Measurements from ENCODE around the gene FLAD1. TPM values are rescaled to one million over a fixed set of nuclear protein-coding genes. Genes with fewer than 3 reads are reported as not detected.
A peak's percentile ranks its signal among the peaks of the same experiment; 100 is the strongest.

FLAD1 gene
- total RNA-seq, 4 donors from 2014 or later: 17.4 to 33.6 (median 23.6) TPM

DNA sequence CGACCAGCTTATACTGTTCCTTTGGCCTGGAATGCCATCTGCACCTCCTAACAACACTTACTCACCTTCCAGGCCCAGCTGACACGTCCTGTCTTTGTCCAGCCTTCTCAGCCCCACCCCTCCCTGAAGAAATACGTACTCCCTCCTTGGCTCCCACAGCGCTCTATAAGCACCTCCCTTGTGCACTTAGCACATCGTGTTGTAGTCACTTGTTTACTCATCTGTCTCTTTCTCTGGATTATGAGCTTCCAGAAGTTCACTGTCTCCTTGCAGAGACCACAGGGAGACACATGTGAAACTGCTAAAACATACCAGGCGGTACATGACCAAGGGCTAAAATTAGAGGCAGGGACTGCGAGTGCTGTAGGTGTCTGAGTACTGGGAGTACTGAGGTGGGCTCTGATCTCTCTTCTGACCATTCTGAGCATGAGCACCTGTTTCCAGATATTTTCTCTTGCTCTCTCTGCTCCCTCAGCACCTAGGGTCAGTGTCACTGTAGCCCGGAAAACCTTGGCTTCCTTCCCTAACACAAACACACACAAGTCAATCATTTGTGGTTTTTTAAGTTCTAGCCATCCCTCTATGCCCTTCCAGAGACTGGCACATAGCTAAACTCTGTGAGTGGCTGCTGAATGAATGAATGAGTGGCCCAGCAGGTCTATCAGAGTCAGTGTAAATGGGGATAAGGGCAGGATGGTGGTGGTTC, 55.6 kb downstream of the FLAD1 start:
- TF ChIP-seq EP300 (IDR thresholded peaks at IDR 0.05) (no peak), POLR2A (IDR thresholded peaks at IDR 0.05) (no peak)
- TF ChIP-seq, protein P1, sequence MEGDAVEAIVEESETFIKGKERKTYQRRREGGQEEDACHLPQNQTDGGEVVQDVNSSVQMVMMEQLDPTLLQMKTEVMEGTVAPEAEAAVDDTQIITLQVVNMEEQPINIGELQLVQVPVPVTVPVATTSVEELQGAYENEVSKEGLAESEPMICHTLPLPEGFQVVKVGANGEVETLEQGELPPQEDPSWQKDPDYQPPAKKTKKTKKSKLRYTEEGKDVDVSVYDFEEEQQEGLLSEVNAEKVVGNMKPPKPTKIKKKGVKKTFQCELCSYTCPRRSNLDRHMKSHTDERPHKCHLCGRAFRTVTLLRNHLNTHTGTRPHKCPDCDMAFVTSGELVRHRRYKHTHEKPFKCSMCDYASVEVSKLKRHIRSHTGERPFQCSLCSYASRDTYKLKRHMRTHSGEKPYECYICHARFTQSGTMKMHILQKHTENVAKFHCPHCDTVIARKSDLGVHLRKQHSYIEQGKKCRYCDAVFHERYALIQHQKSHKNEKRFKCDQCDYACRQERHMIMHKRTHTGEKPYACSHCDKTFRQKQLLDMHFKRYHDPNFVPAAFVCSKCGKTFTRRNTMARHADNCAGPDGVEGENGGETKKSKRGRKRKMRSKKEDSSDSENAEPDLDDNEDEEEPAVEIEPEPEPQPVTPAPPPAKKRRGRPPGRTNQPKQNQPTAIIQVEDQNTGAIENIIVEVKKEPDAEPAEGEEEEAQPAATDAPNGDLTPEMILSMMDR (IDR thresholded peaks at IDR 0.05): no peak
- DNase-seq (ENCODE audit: low spot score in 2 of 2): no peak
- H3K4me3 ChIP-seq: no peak overlapping the region
- WGBS, 2 donors: 45 to 51% methylated on average over 8 of the region's 8 CpGs
- H3K4me1 ChIP-seq: peaks cover 0 to 15% (median 0%) of the 10 kb centered on the region in 4 donors
- H3K27ac ChIP-seq: peak overlapping the region in 1 of 4 donors; percentile 37
- no peaks in the 10 kb centered on the region for H3K36me3 ChIP-seq
- no peaks in the 10 kb centered on the region for H3K9me3 ChIP-seq
- H3K27me3 ChIP-seq: no peaks in the 10 kb centered on the region

DNA sequence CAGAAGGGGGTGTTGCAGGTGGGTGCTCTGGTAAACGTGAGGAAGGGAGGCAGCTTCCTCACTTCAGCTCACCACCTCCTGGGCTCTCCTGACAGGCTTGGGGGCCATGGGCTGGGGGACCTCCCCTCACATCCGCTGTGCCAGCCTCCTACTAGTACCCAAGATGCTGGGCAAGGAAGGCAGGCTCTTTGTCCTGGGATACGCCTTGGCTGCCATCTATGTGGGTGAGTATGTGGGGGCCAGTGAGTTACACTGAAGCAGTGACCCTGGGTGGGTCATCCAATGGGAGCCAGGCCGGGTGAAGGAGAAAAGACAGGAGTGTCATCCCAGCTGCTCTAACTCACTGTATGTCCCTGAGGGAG, 56.1 kb downstream of the FLAD1 start:
- Histone ChIP-seq H3K27ac (no peak overlapping the region), H3K4me3 (no peak overlapping the region), H3K36me3 (no peaks in the 10 kb centered on the region), H3K27me3 (no peaks in the 10 kb centered on the region), H3K4me1 (peaks cover 0 to 15% (median 0%) of the 10 kb centered on the region in 4 donors), H3K9me3 (no peaks in the 10 kb centered on the region)
- no peak for TF ChIP-seq POLR2A (IDR thresholded peaks at IDR 0.05)
- TF ChIP-seq EP300 (IDR thresholded peaks at IDR 0.05): no peak
- TF ChIP-seq, protein P1 (IDR thresholded peaks at IDR 0.05): no peak
- DNase-seq (ENCODE audit: low spot score in 2 of 2): no peak
- WGBS, 2 donors: 76 to 81% methylated on average over 4 of the region's 4 CpGs

DNA sequence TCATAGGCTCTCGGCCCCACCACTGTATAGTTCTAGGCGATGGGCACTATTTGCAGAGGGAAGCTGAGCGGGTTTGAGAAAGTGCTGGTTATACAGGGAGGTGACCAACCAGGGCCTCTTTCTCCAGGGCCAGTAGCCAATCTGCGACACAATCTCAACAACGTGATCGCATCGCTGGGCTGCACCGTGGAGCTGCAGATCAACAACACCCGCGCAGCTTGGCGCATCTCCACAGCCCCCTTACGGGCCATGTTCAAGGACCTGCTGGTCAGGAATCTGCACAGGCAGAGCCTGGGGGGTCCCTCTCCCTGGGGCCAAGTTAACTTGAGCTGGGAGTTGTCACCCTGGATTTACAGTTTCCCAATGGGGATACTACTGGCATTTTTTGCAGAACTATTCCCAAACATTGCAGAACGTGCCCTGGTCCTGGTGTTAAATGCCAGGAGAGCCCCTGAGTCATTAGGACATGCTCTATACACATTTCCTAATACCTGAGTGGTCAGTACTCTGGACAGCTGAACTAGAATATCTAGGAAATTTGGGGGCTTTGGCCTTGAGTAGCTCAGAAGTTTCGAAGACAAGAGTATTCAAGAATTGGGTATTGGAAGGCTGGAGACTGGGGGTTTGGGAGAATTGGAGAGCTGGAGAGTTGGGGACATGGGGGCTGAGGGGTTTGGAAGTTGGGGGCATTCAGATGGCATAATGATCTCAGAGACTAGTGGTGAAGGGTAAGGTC, 57.4 kb downstream of the FLAD1 start:
- Histone ChIP-seq H3K4me1 (peaks cover 0 to 27% (median 0%) of the 10 kb centered on the region in 4 donors), H3K9me3 (no peaks in the 10 kb centered on the region), H3K4me3 (no peak overlapping the region), H3K27me3 (no peaks in the 10 kb centered on the region), H3K27ac (no peak overlapping the region), H3K36me3 (no peaks in the 10 kb centered on the region)
- no peak for DNase-seq (ENCODE audit: low spot score in 2 of 2)
- no peak for TF ChIP-seq POLR2A (IDR thresholded peaks at IDR 0.05)
- TF ChIP-seq, protein P1 (IDR thresholded peaks at IDR 0.05): no peak
- TF ChIP-seq EP300 (IDR thresholded peaks at IDR 0.05): no peak
- WGBS, 2 donors: 85 to 89% methylated on average over 13 to 14 of the region's 14 CpGs

Small RNA genes lying within 50 kb of the gene (small RNA-seq; reads per million reads assigned to genes)
- not detected for gene MIR4258
- not detected for gene RF00017

Other genes with a start within 250 kb of the FLAD1 start
- gene KCNN3, start 113.1 kb upstream of the FLAD1 start, total RNA-seq: under 1 TPM; 0.21 to 0.78 (median 0.26) TPM
- 10 to 100 TPM in 3 of 4 donors, 1 to 10 TPM in 1; 9.0 to 19.8 (median 15.6) TPM for gene PMVK, start 46.6 kb upstream of the FLAD1 start, total RNA-seq
- 100 to 1,000 TPM in 2 of 4 donors, 10 to 100 TPM in 2; 52.5 to 120 (median 97.9) TPM for gene PBXIP1, start 27.2 kb upstream of the FLAD1 start, total RNA-seq
- 10 to 100 TPM; 18.6 to 24.3 (median 23.5) TPM for gene PYGO2, start 21.6 kb upstream of the FLAD1 start, total RNA-seq
- 100 to 1,000 TPM in 2 of 4 donors, 10 to 100 TPM in 2; 82.9 to 168 (median 101) TPM for gene SHC1, start 12.6 kb upstream of the FLAD1 start, total RNA-seq
- 10 to 100 TPM; 35.2 to 40.5 (median 37.3) TPM for gene CKS1B, start 8.7 kb upstream of the FLAD1 start, total RNA-seq
- 1 to 10 TPM in 1 of 4 donors, not detected in 3; 1.5 TPM for gene LENEP, start 10.2 kb downstream of the FLAD1 start, total RNA-seq
- gene ZBTB7B, start 19.5 kb downstream of the FLAD1 start, total RNA-seq: 10 to 100 TPM; 44.6 to 53.4 (median 49.5) TPM
- 1 to 10 TPM in 3 of 4 donors, under 1 TPM in 1; 0.90 to 4.2 (median 1.7) TPM for gene DCST2, start 50.4 kb downstream of the FLAD1 start, total RNA-seq
- 1 to 10 TPM in 1 of 4 donors, under 1 TPM in 2, not detected in 1; 0.21 to 3.5 (median 0.90) TPM for gene DCST1, start 50.5 kb downstream of the FLAD1 start, total RNA-seq
- gene ADAM15, start 68.0 kb downstream of the FLAD1 start, total RNA-seq: 100 to 1,000 TPM; 111 to 202 (median 168) TPM
- 1 to 10 TPM in 3 of 4 donors, under 1 TPM in 1; 0.87 to 4.2 (median 1.8) TPM for gene EFNA4, start 80.4 kb downstream of the FLAD1 start, total RNA-seq
- 1 to 10 TPM in 2 of 4 donors, under 1 TPM in 1, not detected in 1; 0.63 to 1.2 (median 1.2) TPM for gene EFNA3, start 95.5 kb downstream of the FLAD1 start, total RNA-seq
- gene EFNA1, start 144.5 kb downstream of the FLAD1 start, total RNA-seq: 10 to 100 TPM; 27.4 to 41.4 (median 34.0) TPM
- 10 to 100 TPM in 3 of 4 donors, 1 to 10 TPM in 1; 5.7 to 33.9 (median 14.9) TPM for gene SLC50A1, start 152.5 kb downstream of the FLAD1 start, total RNA-seq
- 100 to 1,000 TPM in 2 of 4 donors, 10 to 100 TPM in 2; 74.7 to 115 (median 95.6) TPM for gene DPM3, start 157.2 kb downstream of the FLAD1 start, total RNA-seq
- 100 to 1,000 TPM; 102 to 167 (median 146) TPM for gene KRTCAP2, start 190.0 kb downstream of the FLAD1 start, total RNA-seq
- 10 to 100 TPM in 2 of 4 donors, 1 to 10 TPM in 2; 6.0 to 20.4 (median 12.7) TPM for gene TRIM46, start 190.5 kb downstream of the FLAD1 start, total RNA-seq
- 100 to 1,000 TPM in 1 of 4 donors, 10 to 100 TPM in 3; 33.9 to 119 (median 52.6) TPM for gene THBS3, start 224.6 kb downstream of the FLAD1 start, total RNA-seq
- 10 to 100 TPM; 30.1 to 50.7 (median 35.3) TPM for gene MTX1, start 225.4 kb downstream of the FLAD1 start, total RNA-seq

Data from tibial nerve (tissue), 4 donors.